Gastrocnemius medialis (tissue), 4 donors: Measurements from ENCODE around the gene NEIL1. TPM values are rescaled to one million over a fixed set of nuclear protein-coding genes. Genes with fewer than 3 reads are reported as not detected.
"Not testable (repeated sequence)": the region's sequence is repeated elsewhere in the genome, so short reads cannot be mapped to it uniquely, and the experiment has no call there.

Source experiments
- ATAC-seq, 2 donors: fragments of 150-250 bp; one replicate each; pipeline ENCODE4 v1.9.1; 2016
- DNase-seq, 2 donors: peaks; one replicate each; pipeline ENCODE4 v3.0.0-alpha.2; 2019
- H3K27ac ChIP-seq, 4 donors: fragments of 200-600 bp; sonication (generic); 1 replicate in 1 of 4; 2 replicates in 3 of 4; pipeline ENCODE4 v1.5.1; 2016 to 2018; ENCODE audit warnings: mild to moderate bottlenecking in 2 of 4, moderate library complexity in 1 of 4
- H3K27me3 ChIP-seq, 3 donors: fragments of 200-600 bp; sonication (generic) in 2 of 3; 1 replicate in 1 of 3; 2 replicates in 2 of 3; pipeline versions ENCODE4 v1.5.1 to v1.6.0; 2016 to 2019; ENCODE audit warnings: mild to moderate bottlenecking in 1 of 3, moderate library complexity in 1 of 3
- H3K36me3 ChIP-seq, 2 donors: fragments of 200-600 bp; sonication (generic) in 1 of 2; one replicate each; pipeline ENCODE4 v1.5.1; 2017 to 2018
- H3K4me1 ChIP-seq, 2 donors: fragments of 200-600 bp; sonication (generic) in 1 of 2; one replicate each; pipeline ENCODE4 v1.5.1; 2016 to 2017; ENCODE audit warnings: mild to moderate bottlenecking in 2 of 2
- H3K4me3 ChIP-seq, 4 donors: fragments of 200-600 bp; sonication (generic) in 3 of 4; 1 replicate in 1 of 4; 2 replicates in 3 of 4; pipeline ENCODE4 v1.5.1; 2016 to 2019; ENCODE audit warnings: mild to moderate bottlenecking in 2 of 4
- H3K9me3 ChIP-seq, 3 donors: fragments of 200-600 bp; sonication (generic) in 2 of 3; 1 replicate in 1 of 3; 2 replicates in 2 of 3; pipeline ENCODE4 v1.5.1; 2016 to 2019
- CTCF ChIP-seq, 5 experiments: fragments of 450-650 bp in 3 of 5; fragments of 200-600 bp in 2 of 5; sonication (generic) in 2 of 5; IDR thresholded peaks in 4 of 5; conservative IDR thresholded peaks in 1 of 5; 1 replicate in 4 of 5; 2 replicates in 1 of 5; pipeline ENCODE4 v1.5.1; 2016 to 2019; ENCODE audit warnings: antibody characterized with exemption in 5 of 5, mild to moderate bottlenecking in 3 of 5, moderate library complexity in 3 of 5
- POLR2A ChIP-seq, 2 donors: fragments of 450-650 bp; IDR thresholded peaks; one replicate each; pipeline ENCODE4 v1.6.1; 2017; ENCODE audit warnings: antibody characterized with exemption in 2 of 2, mild to moderate bottlenecking in 2 of 2, moderate library complexity in 2 of 2
- in situ Hi-C, 4 donors: fragments of 200-750 bp; cut with MboI; loops; one replicate each; pipeline versions ENCODE4 v1.15.0 to v1.8.0; 2017; ENCODE audit warnings: low sequenced_read_pairs in 4 of 4
- intact Hi-C: fragments of 100-400 bp; cut with DNase I; formaldehyde crosslinking; loops from one replicate; pipeline ENCODE4 v1.15.1; 2023; ENCODE audit warnings: low total_unique reads
- total RNA-seq, 4 donors: library from RNA; depleted of rRNA; stranded (reverse); fragments of >200 nt; gene quantifications; one replicate each; pipeline versions ENCODE4 v1.1.0 to v1.2.3, GENCODE V29; 2016

Gene NEIL1
- total RNA-seq, 4 donors from 2014 or later: 3.9 to 11.1 (median 5.1) TPM

DNA sequence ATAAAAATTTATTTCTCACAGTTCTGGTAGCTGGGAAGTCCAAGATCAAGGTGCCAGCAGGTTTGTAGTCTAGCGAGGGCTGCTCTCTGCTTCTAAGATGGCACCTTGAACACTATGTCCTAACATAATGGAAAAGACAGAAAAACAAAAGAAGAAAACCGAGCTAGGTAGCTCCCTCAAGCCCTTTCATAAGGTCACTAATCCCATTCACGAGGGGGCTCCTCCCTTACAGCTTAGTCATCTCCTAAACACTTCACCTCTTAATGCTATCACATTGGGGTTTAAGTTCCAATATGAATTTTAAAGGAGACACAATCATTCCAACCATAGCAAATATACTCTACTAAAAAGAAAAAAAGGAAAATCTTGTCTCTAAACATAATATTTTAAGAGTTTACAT, 40.7 kb upstream of the NEIL1 start:
- H3K27ac ChIP-seq: no peak overlapping the region
- no peaks in the 10 kb centered on the region for H3K36me3 ChIP-seq
- DNase-seq (no peak), ATAC-seq (no peak)
- TF ChIP-seq POLR2A (IDR thresholded peaks at IDR 0.05) (no peak), CTCF (IDR thresholded peaks at IDR 0.05 in 4 of 5, conservative IDR thresholded peaks at IDR 0.05 in 1 of 5) (no peak)
- intact Hi-C loops: no loop called here
- no peak overlapping the region for H3K4me3 ChIP-seq
- no peaks in the 10 kb centered on the region for H3K9me3 ChIP-seq
- peaks cover 7 to 23% (median 16%) of the 10 kb centered on the region in 3 donors for H3K27me3 ChIP-seq
- no peaks in the 10 kb centered on the region for H3K4me1 ChIP-seq
- in situ Hi-C loops: no loop called here

- H3K4me3 ChIP-seq: no peak overlapping the region
- TF ChIP-seq POLR2A (IDR thresholded peaks at IDR 0.05) (no peak), CTCF (IDR thresholded peaks at IDR 0.05 in 4 of 5, conservative IDR thresholded peaks at IDR 0.05 in 1 of 5) (no peak)
- no peak for ATAC-seq
- peaks cover 7 to 23% (median 16%) of the 10 kb centered on the region in 3 donors for H3K27me3 ChIP-seq
- H3K9me3 ChIP-seq: no peaks in the 10 kb centered on the region
- DNase-seq: no peak
- intact Hi-C loops: no loop called here
- H3K36me3 ChIP-seq: no peaks in the 10 kb centered on the region
- no peak overlapping the region for H3K27ac ChIP-seq
- H3K4me1 ChIP-seq: no peaks in the 10 kb centered on the region
- in situ Hi-C loops: no loop called here
These were observed 39.0 kb upstream of the NEIL1 start for GRCh38 chr15:75307778-75308390.

DNA sequence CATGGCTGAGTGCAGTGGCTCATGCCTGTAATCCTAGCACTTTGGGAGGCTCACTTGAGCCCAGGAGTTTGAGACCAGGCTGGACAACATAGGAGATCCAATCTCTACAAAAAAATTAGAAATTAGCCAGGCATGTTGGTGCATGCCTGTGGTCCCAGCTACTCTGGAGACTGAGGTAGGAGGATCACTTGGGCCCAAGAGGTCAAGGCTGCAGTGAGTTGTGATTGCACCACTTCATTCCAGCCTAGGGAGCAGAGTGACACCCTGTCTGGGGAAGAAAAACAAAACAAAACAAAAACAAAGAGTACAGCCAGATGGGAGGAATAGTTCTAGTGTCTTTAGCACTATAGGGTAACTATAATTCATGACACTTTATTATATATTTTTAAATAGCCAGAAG, 37.1 kb upstream of the NEIL1 start:
- Histone ChIP-seq H3K27ac (no peak overlapping the region), H3K27me3 (peaks cover 7 to 23% (median 13%) of the 10 kb centered on the region in 3 donors), H3K9me3 (no peaks in the 10 kb centered on the region), H3K4me1 (no peaks in the 10 kb centered on the region), H3K4me3 (no peak overlapping the region), H3K36me3 (no peaks in the 10 kb centered on the region)
- no peak for DNase-seq
- TF ChIP-seq CTCF (IDR thresholded peaks at IDR 0.05 in 4 of 5, conservative IDR thresholded peaks at IDR 0.05 in 1 of 5): no peak
- no peak for TF ChIP-seq POLR2A (IDR thresholded peaks at IDR 0.05)
- in situ Hi-C loops: no loop called here
- ATAC-seq: no peak
- intact Hi-C loops: no loop called here

DNA sequence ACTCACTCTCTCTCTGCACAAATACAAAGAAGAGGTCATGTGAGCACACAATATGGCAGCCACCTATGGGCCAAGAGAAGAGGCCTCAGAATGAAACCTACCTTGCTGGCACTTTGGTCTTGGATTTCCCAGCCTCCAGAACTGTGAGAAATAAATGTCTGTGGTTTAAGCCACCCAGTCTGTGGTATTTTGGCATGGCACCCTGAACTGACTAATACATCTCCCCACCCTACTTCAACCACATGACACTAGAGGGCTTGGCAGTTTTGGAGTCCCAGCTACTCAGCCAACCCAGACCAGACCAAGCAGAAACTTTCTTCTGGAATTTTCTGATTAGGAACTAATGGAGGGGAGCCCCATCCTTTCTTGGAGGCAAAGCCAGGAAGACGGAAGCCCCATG, 34.3 kb upstream of the NEIL1 start:
- intact Hi-C loops, in situ Hi-C loops, H3K4me1 ChIP-seq, DNase-seq, H3K4me3 ChIP-seq, H3K9me3 ChIP-seq, H3K27ac ChIP-seq, ATAC-seq, H3K27me3 ChIP-seq, H3K36me3 ChIP-seq: not testable (repeated sequence)

GRCh38 chr15:75313116-75313845, 33.6 kb upstream of the NEIL1 start:
- H3K27me3 ChIP-seq: peaks cover 1 to 6% (median 4%) of the 10 kb centered on the region in 3 donors
- H3K9me3 ChIP-seq: no peaks in the 10 kb centered on the region
- no peaks in the 10 kb centered on the region for H3K36me3 ChIP-seq
- no peak for DNase-seq
- no peak for TF ChIP-seq POLR2A (IDR thresholded peaks at IDR 0.05)
- no peak for TF ChIP-seq CTCF (IDR thresholded peaks at IDR 0.05 in 4 of 5, conservative IDR thresholded peaks at IDR 0.05 in 1 of 5)
- ATAC-seq: no peak
- no peak overlapping the region for H3K27ac ChIP-seq
- in situ Hi-C loops (no loop called here), intact Hi-C loops (no loop called here)
- no peak overlapping the region for H3K4me3 ChIP-seq
- no peaks in the 10 kb centered on the region for H3K4me1 ChIP-seq
